Glutamatergic neuron (in vitro differentiated cells): ENCODE data around the gene C11orf65. TPM values are rescaled to one million over a fixed set of nuclear protein-coding genes. Genes with fewer than 3 reads are reported as not detected.

Source experiments
- DNase-seq: peaks from one replicate; pipeline ENCODE4 v3.0.0; 2022
- H3K27ac Mint-ChIP-seq: one replicate; pipeline ENCODE4 v1.8.0; 2020; ENCODE audit warnings: mild to moderate bottlenecking, mixed read lengths, inconsistent platforms; ENCODE audit not compliant: unreplicated experiment
- H3K27me3 Mint-ChIP-seq: one replicate; pipeline ENCODE4 v1.8.0; 2020; ENCODE audit warnings: mild to moderate bottlenecking, moderate library complexity, mixed read lengths, inconsistent platforms; ENCODE audit not compliant: unreplicated experiment
- H3K36me3 Mint-ChIP-seq: one replicate; pipeline ENCODE4 v1.8.0; 2020; ENCODE audit warnings: mild to moderate bottlenecking, mixed read lengths, inconsistent platforms; ENCODE audit not compliant: unreplicated experiment
- H3K4me1 Mint-ChIP-seq: one replicate; pipeline ENCODE4 v1.8.0; 2020; ENCODE audit warnings: mild to moderate bottlenecking, low read depth, mixed read lengths, inconsistent platforms; ENCODE audit not compliant: unreplicated experiment
- H3K4me3 Mint-ChIP-seq: one replicate; pipeline ENCODE4 v1.8.0; 2020; ENCODE audit warnings: mild to moderate bottlenecking, mixed read lengths, inconsistent platforms; ENCODE audit not compliant: unreplicated experiment
- H3K9me3 Mint-ChIP-seq: one replicate; pipeline ENCODE4 v1.8.0; 2020; ENCODE audit warnings: mild to moderate bottlenecking, moderate library complexity, mixed read lengths, inconsistent platforms; ENCODE audit not compliant: unreplicated experiment
- CTCF ChIP-seq: fragments of 200-600 bp; sonication (generic); IDR thresholded peaks from one replicate; pipeline ENCODE4 v1.5.0; 2021; ENCODE audit not compliant: partially characterized antibody, unreplicated experiment
- total RNA-seq: library from RNA; stranded (reverse); fragmentation: NEBNext Ultra II Directional; extraction: Animal tissue kit (Norgen Biotek cat#: 25700); gene quantifications from one replicate; pipeline ENCODE4 v1.2.1, GENCODE V29; 2021; ENCODE audit not compliant: unreplicated experiment

Gene C11orf65
- total RNA-seq, 1 donor from 2014 or later: 0.54 TPM

- H3K27me3 Mint-ChIP-seq: no peaks in the 10 kb centered on the region
- no peaks in the 10 kb centered on the region for H3K36me3 Mint-ChIP-seq
- no peak overlapping the region for H3K27ac Mint-ChIP-seq
- no peak for TF ChIP-seq CTCF
- no peaks in the 10 kb centered on the region for H3K4me1 Mint-ChIP-seq
- H3K4me3 Mint-ChIP-seq: no peak overlapping the region
- DNase-seq: no peak
- no peaks in the 10 kb centered on the region for H3K9me3 Mint-ChIP-seq
These were observed 41.6 kb upstream of the C11orf65 start for GRCh38 chr11:108508653-108509593.

- H3K36me3 Mint-ChIP-seq: no peaks in the 10 kb centered on the region
- no peak overlapping the region for H3K27ac Mint-ChIP-seq
- H3K4me1 Mint-ChIP-seq: no peaks in the 10 kb centered on the region
- DNase-seq: no peak
- H3K27me3 Mint-ChIP-seq: peaks cover 9% of the 10 kb centered on the region
- TF ChIP-seq CTCF: no peak
- peaks cover 3% of the 10 kb centered on the region for H3K9me3 Mint-ChIP-seq
- H3K4me3 Mint-ChIP-seq: no peak overlapping the region
These were observed 34.1 kb upstream of the C11orf65 start for GRCh38 chr11:108501396-108501795.

- H3K4me3 Mint-ChIP-seq: no peak overlapping the region
- no peaks in the 10 kb centered on the region for H3K36me3 Mint-ChIP-seq
- TF ChIP-seq CTCF: no peak
- no peak overlapping the region for H3K27ac Mint-ChIP-seq
- H3K27me3 Mint-ChIP-seq: peaks cover 9% of the 10 kb centered on the region
- DNase-seq: no peak
- H3K4me1 Mint-ChIP-seq: no peaks in the 10 kb centered on the region
- H3K9me3 Mint-ChIP-seq: peaks cover 3% of the 10 kb centered on the region
These were observed 33.4 kb upstream of the C11orf65 start for GRCh38 chr11:108500721-108501120.

- no peak overlapping the region for H3K27ac Mint-ChIP-seq
- no peaks in the 10 kb centered on the region for H3K4me1 Mint-ChIP-seq
- peaks cover 3% of the 10 kb centered on the region for H3K9me3 Mint-ChIP-seq
- no peak for TF ChIP-seq CTCF
- peaks cover 9% of the 10 kb centered on the region for H3K27me3 Mint-ChIP-seq
- H3K36me3 Mint-ChIP-seq: no peaks in the 10 kb centered on the region
- no peak overlapping the region for H3K4me3 Mint-ChIP-seq
- no peak for DNase-seq
These were observed 32.8 kb upstream of the C11orf65 start for GRCh38 chr11:108500169-108500568.

GRCh38 chr11:108498816-108499408 is 31.6 kb upstream of the C11orf65 start:
- no peaks in the 10 kb centered on the region for H3K36me3 Mint-ChIP-seq
- H3K27ac Mint-ChIP-seq: no peak overlapping the region
- H3K4me1 Mint-ChIP-seq: no peaks in the 10 kb centered on the region
- H3K27me3 Mint-ChIP-seq: peaks cover 9% of the 10 kb centered on the region
- peaks cover 3% of the 10 kb centered on the region for H3K9me3 Mint-ChIP-seq
- no peak for DNase-seq
- peak overlapping the region; percentile 91 for H3K4me3 Mint-ChIP-seq
- TF ChIP-seq CTCF: no peak
